HG02610 (cell line): ENCODE data around the gene SNRNP48.

Experiments
- ATAC-seq: cut with Tn5 transposase; IDR thresholded peaks from one replicate; pipeline ENCODE4 v1.9.1; 2021; ENCODE audit warnings: mild to moderate bottlenecking, moderate library complexity; ENCODE audit not compliant: unreplicated experiment

SNRNP48 gene

GRCh38 chr6:7559196-7559595 is 30.8 kb upstream of the SNRNP48 start:
- ATAC-seq, result no peak

- ATAC-seq, result no peak
Measured at GRCh38 chr6:7559651-7560385, 30.2 kb upstream of the SNRNP48 start.

- ATAC-seq, result no peak
Measured at GRCh38 chr6:7561153-7561964, 28.6 kb upstream of the SNRNP48 start.

- no peak for ATAC-seq
Measured at GRCh38 chr6:7562769-7563168, 27.2 kb upstream of the SNRNP48 start.

- no peak for ATAC-seq
Measured at GRCh38 chr6:7566107-7566506, 23.9 kb upstream of the SNRNP48 start.

GRCh38 chr6:7566617-7567173 is 23.3 kb upstream of the SNRNP48 start:
- ATAC-seq, result no peak

- ATAC-seq, result no peak
Measured at GRCh38 chr6:7568021-7568420, 22.0 kb upstream of the SNRNP48 start.

- ATAC-seq, result no peak
Measured at GRCh38 chr6:7569082-7569481, 20.9 kb upstream of the SNRNP48 start.

GRCh38 chr6:7572213-7572943 is 17.6 kb upstream of the SNRNP48 start:
- no peak for ATAC-seq

GRCh38 chr6:7574500-7574899 is 15.5 kb upstream of the SNRNP48 start:
- ATAC-seq, result no peak

- ATAC-seq, result no peak
Measured at GRCh38 chr6:7578516-7578915, 11.5 kb upstream of the SNRNP48 start.

GRCh38 chr6:7578931-7579330 is 11.1 kb upstream of the SNRNP48 start:
- no peak for ATAC-seq

GRCh38 chr6:7579851-7580250 is 10.1 kb upstream of the SNRNP48 start:
- ATAC-seq, result no peak

GRCh38 chr6:7580537-7580926 is 9.5 kb upstream of the SNRNP48 start:
- no peak for ATAC-seq

GRCh38 chr6:7580927-7581618 is 8.9 kb upstream of the SNRNP48 start:
- no peak for ATAC-seq

GRCh38 chr6:7585287-7585930 is 4.6 kb upstream of the SNRNP48 start:
- ATAC-seq, result no peak

- no peak for ATAC-seq
Measured at GRCh38 chr6:7587631-7588100, 2.3 kb upstream of the SNRNP48 start.

GRCh38 chr6:7588506-7588905 is 1.5 kb upstream of the SNRNP48 start:
- ATAC-seq, result no peak

GRCh38 chr6:7589221-7589620 is 777 bp upstream of the SNRNP48 start:
- no peak for ATAC-seq

- no peak for ATAC-seq
Measured at GRCh38 chr6:7590918-7591302, 912 bp downstream of the SNRNP48 start.
